DOHH2 (cell line): ENCODE measurements around the gene MAP1LC3A.
A peak's percentile ranks its signal among the peaks of the same experiment; 100 is the strongest.

Source experiments
- H3F3A ChIP-seq: fragments of 200-600 bp; sonication (generic), shearing (Covaris generic); 2 replicates; pipeline ENCODE4 v1.6.0; 2016; ENCODE audit warnings: antibody characterized with exemption, mild to moderate bottlenecking; ENCODE audit not compliant: control insufficient read depth, insufficient read depth
- H3K27ac ChIP-seq: fragments of 200-600 bp; sonication (generic); 2 replicates; pipeline ENCODE4 v1.5.1; 2014; ENCODE audit warnings: low read depth, mild to moderate bottlenecking, low read length, moderate library complexity
- H3K27me3 ChIP-seq: fragments of 200-600 bp; sonication (generic); 2 replicates; pipeline ENCODE4 v1.6.1; 2014; ENCODE audit warnings: mild to moderate bottlenecking, low read length, mixed read lengths; ENCODE audit not compliant: control insufficient read depth
- H3K36me3 ChIP-seq: fragments of 200-600 bp; sonication (generic); 2 replicates; pipeline ENCODE4 v1.6.1; 2014; ENCODE audit warnings: mild to moderate bottlenecking, low read length, moderate library complexity, mixed read lengths; ENCODE audit not compliant: control insufficient read depth
- H3K4me1 ChIP-seq: fragments of 200-600 bp; sonication (generic); 2 replicates; pipeline ENCODE4 v1.6.1; 2014; ENCODE audit warnings: mild to moderate bottlenecking, low read length, mixed read lengths; ENCODE audit not compliant: control insufficient read depth
- H3K4me2 ChIP-seq: fragments of 200-600 bp; sonication (generic); 2 replicates; pipeline ENCODE4 v1.6.0; 2014; ENCODE audit warnings: mild to moderate bottlenecking, low read length, moderate library complexity
- H3K4me3 ChIP-seq: fragments of 200-600 bp; sonication (generic); 2 replicates; pipeline ENCODE4 v1.5.1; 2014; ENCODE audit warnings: mild to moderate bottlenecking, low read length, mixed read lengths
- H3K79me2 ChIP-seq: fragments of 200-600 bp; sonication (generic); 2 replicates; pipeline ENCODE4 v1.6.1; 2014; ENCODE audit warnings: mild to moderate bottlenecking, low read length, mixed read lengths; ENCODE audit not compliant: control insufficient read depth
- H3K9me2 ChIP-seq: fragments of 200-600 bp; sonication (generic); replicated peaks from 2 replicates; pipeline ENCODE4 v1.6.1; 2014; ENCODE audit warnings: mild to moderate bottlenecking, low read length, mixed read lengths; ENCODE audit not compliant: control insufficient read depth
- H3K9me3 ChIP-seq: fragments of 200-600 bp; sonication (generic); 2 replicates; pipeline ENCODE4 v1.6.1; 2014; ENCODE audit warnings: antibody characterized with exemption, low read length, mixed read lengths; ENCODE audit not compliant: control insufficient read depth, insufficient read depth
- H4K20me1 ChIP-seq: fragments of 200-600 bp; sonication (generic); 2 replicates; pipeline ENCODE4 v1.6.0; 2014; ENCODE audit warnings: low read depth, mild to moderate bottlenecking, antibody characterized with exemption, low read length, moderate library complexity; ENCODE audit not compliant: control insufficient read depth, insufficient read depth
- CTCF ChIP-seq: fragments of 200-600 bp; sonication (generic); IDR thresholded peaks from one replicate; pipeline ENCODE4 v1.5.1; 2014; ENCODE audit warnings: antibody characterized with exemption, mild to moderate bottlenecking, low read depth, low read length; ENCODE audit not compliant: poor library complexity, severe bottlenecking
- EZH2phosphoT487 ChIP-seq: fragments of 200-600 bp; sonication (generic); IDR thresholded peaks from 2 replicates; pipeline ENCODE4 v1.6.1; 2017; ENCODE audit warnings: borderline replicate concordance, mild to moderate bottlenecking, antibody characterized with exemption, low read length, moderate library complexity, mixed read lengths

MAP1LC3A gene

GRCh38 chr20:34560614-34561013, 2.1 kb downstream of the MAP1LC3A start:
- Histone ChIP-seq H3K27me3 (no peaks in the 10 kb centered on the region), H3F3A (no peaks in the 10 kb centered on the region; the same call in 1 of the 2 replicates), H3K4me2 (no peak overlapping the region), H3K4me3 (no peak overlapping the region), H3K4me1 (0 out of 2 replicates have a peak, but pooled peaks cover 4% of the 10 kb centered on the region), H3K27ac (no peak overlapping the region), H3K79me2 (no peaks in the 10 kb centered on the region), H3K36me3 (no peaks in the 10 kb centered on the region), H3K9me3 (no peaks in the 10 kb centered on the region), H3K9me2 (no peaks in the 10 kb centered on the region), H4K20me1 (no peaks in the 10 kb centered on the region)
- no peak for TF ChIP-seq EZH2phosphoT487
- no peak for TF ChIP-seq CTCF

DNA sequence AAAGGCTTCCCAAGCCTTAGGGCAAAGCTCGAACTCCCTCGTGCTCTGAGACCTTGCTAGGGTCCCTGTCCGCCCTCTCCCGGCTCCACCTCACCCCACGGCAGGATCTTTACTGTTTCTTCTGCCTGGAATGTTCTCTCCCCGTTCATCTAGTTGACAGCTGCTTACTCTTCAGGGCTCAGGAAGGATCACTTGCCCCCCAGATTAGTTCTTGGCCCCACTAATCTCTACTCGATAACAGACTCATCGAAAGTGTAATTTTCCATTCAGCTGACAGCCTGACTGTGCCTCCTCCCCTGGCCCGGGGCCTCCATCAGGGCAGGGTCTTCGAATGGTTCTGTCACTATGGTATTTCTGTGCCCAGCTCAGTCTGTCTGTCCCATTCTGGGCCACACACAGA, 3.1 kb downstream of the MAP1LC3A start:
- Histone ChIP-seq H4K20me1 (no peaks in the 10 kb centered on the region), H3K27ac (no peak overlapping the region)
- no peak for TF ChIP-seq EZH2phosphoT487
- no peak for TF ChIP-seq CTCF

DNA sequence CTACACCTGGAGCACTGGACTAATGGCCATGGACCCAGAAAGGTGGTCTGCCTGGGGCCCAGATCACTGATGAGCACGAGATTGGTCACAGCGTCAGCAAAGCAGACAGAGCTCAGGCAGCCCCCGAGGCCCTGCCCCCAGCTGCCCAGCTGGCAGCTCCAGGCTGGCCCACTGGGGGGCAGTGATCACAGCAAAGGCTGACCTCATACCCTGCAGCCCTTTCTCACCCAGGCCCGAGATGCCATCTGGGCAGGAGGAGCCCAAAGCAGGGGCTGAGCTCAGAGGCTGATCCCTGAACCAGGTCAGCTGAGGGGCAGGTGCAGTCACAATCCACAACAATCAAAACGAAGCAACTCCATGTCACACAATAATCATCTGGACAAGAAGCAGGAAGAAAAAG, 4.1 kb downstream of the MAP1LC3A start:
- H3K4me2 ChIP-seq, result no peak overlapping the region
- no peaks in the 10 kb centered on the region for H3K9me2 ChIP-seq
- H3K9me3 ChIP-seq, result no peaks in the 10 kb centered on the region
- H3K4me1 ChIP-seq, result 0 out of 2 replicates have a peak, but pooled peaks cover 4% of the 10 kb centered on the region
- H3K27me3 ChIP-seq, result no peaks in the 10 kb centered on the region
- H3K27ac ChIP-seq, result no peak overlapping the region
- no peaks in the 10 kb centered on the region; the same call in 1 of the 2 replicates for H3F3A ChIP-seq
- no peaks in the 10 kb centered on the region for H3K36me3 ChIP-seq
- TF ChIP-seq CTCF (peak; percentile 52), EZH2phosphoT487 (no peak)
- no peaks in the 10 kb centered on the region for H3K79me2 ChIP-seq
- no peak overlapping the region for H3K4me3 ChIP-seq
- no peaks in the 10 kb centered on the region for H4K20me1 ChIP-seq

More for the DNA sequence above, 3.1 kb downstream of the MAP1LC3A start:
- Histone ChIP-seq H3K36me3 (no peaks in the 10 kb centered on the region), H3K4me2 (no peak overlapping the region), H3K79me2 (no peaks in the 10 kb centered on the region), H3K4me3 (no peak overlapping the region), H3K27me3 (no peaks in the 10 kb centered on the region), H3K4me1 (0 out of 2 replicates have a peak, but pooled peaks cover 4% of the 10 kb centered on the region), H3F3A (no peaks in the 10 kb centered on the region; the same call in 1 of the 2 replicates), H3K9me3 (no peaks in the 10 kb centered on the region), H3K9me2 (no peaks in the 10 kb centered on the region)
